Upper lobe of left lung (tissue), 6 donors: ENCODE results near the gene PRTFDC1. TPM values are rescaled to one million over a fixed set of nuclear protein-coding genes. Genes with fewer than 3 reads are reported as not detected.

Experiments used
- ATAC-seq, 2 donors: fragments of 200-7000 bp; cut with Tn5 transposase; one replicate each; pipeline ENCODE4 v1.9.1; 2022; ENCODE audit warnings: mild to moderate bottlenecking in 2 of 2, moderate library complexity in 2 of 2; ENCODE audit not compliant: low FRiP score in 2 of 2
- DNase-seq, 2 donors: peaks; one replicate each; pipeline ENCODE4 v3.0.0-alpha.2; 2019 to 2020
- H3K27ac ChIP-seq, 4 donors: fragments of 200-600 bp; sonication (generic); one replicate each; pipeline ENCODE4 v1.5.1; 2016 to 2019
- H3K27me3 ChIP-seq, 4 donors: fragments of 200-600 bp; sonication (generic); one replicate each; pipeline ENCODE4 v1.5.1; 2017 to 2019
- H3K36me3 ChIP-seq, 4 donors: fragments of 200-600 bp; sonication (generic); one replicate each; pipeline ENCODE4 v1.5.1; 2016 to 2019
- H3K4me1 ChIP-seq, 4 donors: fragments of 200-600 bp; sonication (generic); one replicate each; pipeline ENCODE4 v1.5.1; 2018 to 2019
- H3K4me3 ChIP-seq, 4 donors: fragments of 200-600 bp; sonication (generic); one replicate each; pipeline ENCODE4 v1.5.1; 2017 to 2019; ENCODE audit warnings: mild to moderate bottlenecking in 2 of 4, moderate library complexity in 1 of 4
- H3K9me3 ChIP-seq, 4 donors: fragments of 200-600 bp; sonication (generic); one replicate each; pipeline ENCODE4 v1.5.1; 2018 to 2019
- EP300 ChIP-seq, 4 donors: sonication (generic); formaldehyde crosslinking; IDR thresholded peaks; one replicate each; pipeline ENCODE4 v1.5.1; 2017; ENCODE audit warnings: antibody characterized with exemption in 4 of 4, control low read depth in 2 of 4
- POLR2A ChIP-seq, 4 donors: fragments of 450-650 bp; IDR thresholded peaks; one replicate each; pipeline ENCODE4 v1.5.1; 2016 to 2017; ENCODE audit warnings: antibody characterized with exemption in 4 of 4, mild to moderate bottlenecking in 2 of 4
- POLR2AphosphoS5 ChIP-seq, 2 donors: sonication (generic); formaldehyde crosslinking; IDR thresholded peaks; one replicate each; pipeline ENCODE4 v1.5.1; 2017; ENCODE audit warnings: antibody characterized with exemption in 2 of 2
- WGBS, 2 donors: methylation state at CpG; one replicate each; pipeline ENCODE4 v1.1.5; 2017 to 2018; 5-methylcytosine and 5-hydroxymethylcytosine counted together
- total RNA-seq, 6 donors: library from RNA; depleted of rRNA in 4 of 6; stranded (reverse); fragments of >200 nt in 4 of 6; gene quantifications; one replicate each; pipeline versions ENCODE4 v1.1.0 to v1.2.1, GENCODE V29; 2016 to 2021
- TF ChIP-seq, protein P1 (sequence below), 6 experiments: fragments of 450-650 bp in 4 of 6; fragments of 200-600 bp in 2 of 6; sonication (generic) in 2 of 6; IDR thresholded peaks; one replicate each; pipeline ENCODE4 v1.5.1; 2016 to 2019; ENCODE audit warnings: antibody characterized with exemption in 6 of 6
- donor health status: DM: no; HTN: no; CAD: no; lungs with moderate emphysema.
- donor health status: DM: no; HTN: yes; CAD: no; lungs with severe emphysema.

PRTFDC1 gene
- total RNA-seq, 6 donors from 2014 or later, result 0.91 to 3.9 (median 2.3) TPM

DNA sequence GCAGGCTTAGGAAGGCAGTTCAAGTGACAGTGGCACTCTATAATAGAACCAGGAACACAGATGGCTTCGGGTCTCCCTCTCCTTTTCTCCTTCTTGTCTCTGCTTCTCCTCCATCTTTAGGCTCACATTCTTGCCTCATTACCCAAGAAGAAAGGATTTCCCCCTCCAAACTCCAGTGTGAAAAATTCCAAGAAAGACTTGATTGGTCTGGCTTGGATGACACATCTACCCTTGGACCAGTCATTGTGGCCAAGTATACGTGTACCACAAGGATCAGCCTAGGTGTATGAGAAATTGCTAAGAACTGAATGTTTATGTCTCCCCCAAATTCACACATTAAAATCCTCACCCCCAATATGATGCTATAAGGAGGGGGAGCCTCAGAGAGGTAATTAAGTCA, 53.9 kb downstream of the PRTFDC1 start:
- Histone ChIP-seq H3K9me3 (no peaks in the 10 kb centered on the region), H3K4me3 (no peak overlapping the region), H3K36me3 (no peaks in the 10 kb centered on the region), H3K27ac (no peak overlapping the region), H3K27me3 (no peaks in the 10 kb centered on the region), H3K4me1 (peaks cover 12 to 17% (median 13%) of the 10 kb centered on the region in 4 donors)
- ATAC-seq (no peak), DNase-seq (no peak)
- no peak for TF ChIP-seq POLR2A (IDR thresholded peaks at IDR 0.05)
- TF ChIP-seq, protein P1, sequence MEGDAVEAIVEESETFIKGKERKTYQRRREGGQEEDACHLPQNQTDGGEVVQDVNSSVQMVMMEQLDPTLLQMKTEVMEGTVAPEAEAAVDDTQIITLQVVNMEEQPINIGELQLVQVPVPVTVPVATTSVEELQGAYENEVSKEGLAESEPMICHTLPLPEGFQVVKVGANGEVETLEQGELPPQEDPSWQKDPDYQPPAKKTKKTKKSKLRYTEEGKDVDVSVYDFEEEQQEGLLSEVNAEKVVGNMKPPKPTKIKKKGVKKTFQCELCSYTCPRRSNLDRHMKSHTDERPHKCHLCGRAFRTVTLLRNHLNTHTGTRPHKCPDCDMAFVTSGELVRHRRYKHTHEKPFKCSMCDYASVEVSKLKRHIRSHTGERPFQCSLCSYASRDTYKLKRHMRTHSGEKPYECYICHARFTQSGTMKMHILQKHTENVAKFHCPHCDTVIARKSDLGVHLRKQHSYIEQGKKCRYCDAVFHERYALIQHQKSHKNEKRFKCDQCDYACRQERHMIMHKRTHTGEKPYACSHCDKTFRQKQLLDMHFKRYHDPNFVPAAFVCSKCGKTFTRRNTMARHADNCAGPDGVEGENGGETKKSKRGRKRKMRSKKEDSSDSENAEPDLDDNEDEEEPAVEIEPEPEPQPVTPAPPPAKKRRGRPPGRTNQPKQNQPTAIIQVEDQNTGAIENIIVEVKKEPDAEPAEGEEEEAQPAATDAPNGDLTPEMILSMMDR (IDR thresholded peaks at IDR 0.05), result no peak
- no peak for TF ChIP-seq POLR2AphosphoS5 (IDR thresholded peaks at IDR 0.05)
- TF ChIP-seq EP300 (IDR thresholded peaks at IDR 0.05), result no peak
- WGBS, 2 donors, result 90 to 97% methylated on average over 2 of the region's 2 CpGs

DNA sequence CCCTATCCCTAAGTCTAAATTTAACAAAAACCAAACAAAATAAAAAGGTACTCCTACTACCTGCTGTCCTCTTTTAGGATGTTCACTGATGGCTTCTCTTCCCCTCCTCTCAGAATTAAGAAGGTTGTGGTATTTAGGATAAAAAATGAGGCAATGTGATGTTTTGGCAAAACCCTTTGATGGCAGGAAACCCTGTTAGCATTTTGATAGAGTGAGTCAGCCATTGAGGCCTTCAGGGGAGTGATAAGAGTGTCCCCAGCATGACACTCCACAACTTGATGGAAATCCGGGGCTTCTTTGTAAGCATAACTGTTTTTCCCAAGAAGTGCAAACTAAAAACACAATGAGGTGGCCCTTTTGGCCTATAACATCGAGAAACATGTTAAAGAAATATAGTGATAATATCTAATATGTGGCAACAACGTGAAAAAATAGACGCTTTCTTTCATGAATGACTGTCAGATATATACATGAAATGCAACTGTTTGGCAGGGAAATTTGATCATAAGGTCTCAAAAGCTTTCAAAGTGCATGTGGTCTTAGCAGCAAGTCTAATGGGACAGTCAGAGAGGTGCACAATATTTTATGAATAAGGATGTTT, 55.0 kb downstream of the PRTFDC1 start:
- Histone ChIP-seq H3K9me3 (no peaks in the 10 kb centered on the region), H3K4me3 (no peak overlapping the region), H3K4me1 (peaks cover 12 to 17% (median 13%) of the 10 kb centered on the region in 4 donors), H3K27me3 (no peaks in the 10 kb centered on the region), H3K27ac (no peak overlapping the region), H3K36me3 (no peaks in the 10 kb centered on the region)
- TF ChIP-seq POLR2AphosphoS5 (IDR thresholded peaks at IDR 0.05), result no peak
- no peak for TF ChIP-seq POLR2A (IDR thresholded peaks at IDR 0.05)
- TF ChIP-seq, protein P1 (IDR thresholded peaks at IDR 0.05), result no peak
- TF ChIP-seq EP300 (IDR thresholded peaks at IDR 0.05), result no peak
- ATAC-seq (no peak), DNase-seq (no peak)
- WGBS, 2 donors, result 61 to 63% methylated on average over 4 of the region's 4 CpGs

DNA sequence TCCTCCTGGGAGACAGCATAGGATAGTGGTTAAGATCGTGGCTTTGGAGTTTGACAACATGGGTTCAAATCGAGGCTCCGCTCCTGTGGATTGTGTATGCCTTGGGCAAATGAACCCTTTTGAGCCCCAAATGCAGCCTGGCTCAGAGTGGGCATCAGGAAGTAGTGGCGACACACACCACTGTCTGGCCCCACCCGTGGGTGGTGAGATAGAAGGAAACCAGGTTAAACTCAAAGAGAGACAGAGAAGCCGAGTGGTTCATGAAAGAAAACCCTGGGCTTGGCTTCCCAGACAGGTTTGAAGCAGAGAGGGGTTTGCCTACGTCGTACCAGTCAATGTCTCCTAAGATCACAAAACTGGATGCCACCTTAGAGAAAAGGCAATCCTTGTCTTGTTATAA, 57.7 kb downstream of the PRTFDC1 start:
- DNase-seq, result no peak
- no peak for ATAC-seq
- H3K4me3 ChIP-seq, result no peak overlapping the region
- H3K36me3 ChIP-seq, result no peaks in the 10 kb centered on the region
- no peaks in the 10 kb centered on the region for H3K27me3 ChIP-seq
- TF ChIP-seq POLR2AphosphoS5 (IDR thresholded peaks at IDR 0.05) (no peak), EP300 (IDR thresholded peaks at IDR 0.05) (no peak), POLR2A (IDR thresholded peaks at IDR 0.05) (no peak)
- TF ChIP-seq, protein P1 (IDR thresholded peaks at IDR 0.05), result no peak
- H3K27ac ChIP-seq, result peak overlapping the region in 1 of 4 donors; percentile 30
- 91% methylated on average over 8 of the region's 8 CpGs for WGBS, 2 donors
- H3K9me3 ChIP-seq, result no peaks in the 10 kb centered on the region
- H3K4me1 ChIP-seq, result peaks cover 0 to 7% (median 4%) of the 10 kb centered on the region in 4 donors

DNA sequence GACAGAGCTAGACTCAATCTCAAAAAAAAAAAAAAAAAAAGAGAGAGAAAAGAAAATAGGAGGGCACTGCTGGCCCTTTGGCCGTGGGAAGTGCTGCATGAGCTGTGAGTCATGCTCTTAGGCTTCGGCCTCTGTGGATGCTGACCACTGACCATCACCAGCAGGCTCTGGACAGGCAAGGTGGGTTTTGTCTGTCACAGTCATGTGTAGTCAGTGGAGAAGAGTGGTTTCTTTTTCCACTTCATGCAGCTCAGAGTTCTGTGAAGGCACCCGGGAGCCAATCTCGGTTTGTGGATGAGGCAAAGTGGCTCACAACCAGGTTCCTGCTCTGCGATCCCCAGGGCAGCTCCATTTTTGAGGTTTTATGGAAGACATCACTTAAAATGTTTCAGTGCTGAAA, 58.1 kb downstream of the PRTFDC1 start:
- DNase-seq, result no peak
- peaks cover 0 to 8% (median 8%) of the 10 kb centered on the region in 4 donors for H3K4me1 ChIP-seq
- no peaks in the 10 kb centered on the region for H3K9me3 ChIP-seq
- no peaks in the 10 kb centered on the region for H3K27me3 ChIP-seq
- TF ChIP-seq POLR2AphosphoS5 (IDR thresholded peaks at IDR 0.05) (peak in 1 of 2 donors; percentile 23), EP300 (IDR thresholded peaks at IDR 0.05) (no peak)
- peak overlapping the region in 1 of 4 donors; percentile 30 for H3K27ac ChIP-seq
- WGBS, 2 donors, result 75 to 79% methylated on average over 5 of the region's 5 CpGs
- no peaks in the 10 kb centered on the region for H3K36me3 ChIP-seq
- ATAC-seq, result peak in 1 of 2 donors; percentile 72
- H3K4me3 ChIP-seq, result no peak overlapping the region

DNA sequence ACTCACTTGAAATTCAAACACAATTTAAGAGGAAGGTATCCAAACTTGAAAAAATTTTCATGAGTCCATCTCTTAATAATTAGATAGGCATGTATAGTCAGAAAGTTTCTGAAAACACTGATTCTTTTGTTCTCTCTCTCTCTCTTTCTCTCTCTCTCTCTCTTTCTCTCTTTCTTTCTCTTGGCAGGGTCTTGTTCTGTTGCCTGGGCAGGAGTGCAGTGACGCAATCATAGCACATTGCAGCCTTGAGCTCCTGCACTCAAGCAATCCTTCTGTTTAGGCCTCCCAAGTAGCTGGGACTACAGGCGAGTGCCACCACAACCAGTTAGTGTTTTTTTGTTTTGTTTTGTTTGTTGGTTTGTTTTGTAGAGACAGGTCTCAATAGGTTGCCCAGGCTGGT, 59.3 kb downstream of the PRTFDC1 start:
- no peak for TF ChIP-seq EP300 (IDR thresholded peaks at IDR 0.05)
- TF ChIP-seq POLR2AphosphoS5 (IDR thresholded peaks at IDR 0.05), result no peak
- TF ChIP-seq POLR2A (IDR thresholded peaks at IDR 0.05), result no peak
- TF ChIP-seq, protein P1 (IDR thresholded peaks at IDR 0.05), result no peak
- no peak for ATAC-seq

More for the DNA sequence above, 59.3 kb downstream of the PRTFDC1 start:
- Histone ChIP-seq H3K27ac (no peak overlapping the region), H3K27me3 (no peaks in the 10 kb centered on the region), H3K9me3 (no peaks in the 10 kb centered on the region), H3K36me3 (no peaks in the 10 kb centered on the region), H3K4me3 (no peak overlapping the region), H3K4me1 (peaks cover 0 to 8% (median 8%) of the 10 kb centered on the region in 4 donors)
- DNase-seq, result no peak
- WGBS, 2 donors, result 96 to 100% methylated on average over 2 of the region's 2 CpGs
